Measurements from ENCODE around the gene CTDSPL2. TPM values are rescaled to one million over a fixed set of nuclear protein-coding genes. Genes with fewer than 3 reads are reported as not detected.

Gene CTDSPL2
- total and polyA plus RNA-seq, 10 of the 15 experiments (the other 5 are each of a cell fraction or from before 2014, with no cell fraction given): 10.7 to 77.1 (median 44.9) TPM

DNA sequence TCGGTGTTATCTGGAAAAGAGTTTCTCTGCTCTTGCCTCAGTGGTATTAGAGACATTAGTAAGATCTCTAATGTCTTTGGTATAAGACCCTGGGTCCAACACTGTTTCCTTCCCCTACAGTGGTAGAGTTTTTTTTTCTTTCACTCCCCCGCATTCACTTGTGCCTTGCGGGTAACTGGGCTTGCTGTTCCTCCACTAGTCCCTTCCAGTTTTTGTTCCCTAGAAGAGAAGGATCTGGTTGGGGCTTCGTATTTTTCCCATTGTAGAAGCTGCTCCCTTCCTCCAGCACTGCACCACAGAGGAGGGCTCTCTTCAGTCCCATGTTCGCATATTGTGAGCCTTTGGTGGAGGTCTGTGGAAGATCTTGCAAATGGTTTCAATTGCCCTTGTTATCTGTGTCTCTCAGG, 13.7 kb downstream of the CTDSPL2 start:
- ChIA-PET CTCF (interaction anchor here (0.8 kb wide), 1 partner anchor 11 kb away, joined by 3 read pairs; no protein-coding TSS in a partner anchor), RAD21 (ENCODE audit: unreplicated experiment) (no interaction called here), SMC1A (ENCODE audit: uncharacterized antibody, unreplicated experiment) (no interaction called here), POLR2A (no interaction called here)
- Histone ChIP-seq H2AFZ (ENCODE audit: control insufficient read depth, low read depth, low read length) (no peak overlapping the region), H3K79me2 (ENCODE audit: control insufficient read depth, insufficient read depth, low read length) (peaks cover 80% of the 10 kb centered on the region), H3K9ac (ENCODE audit: control insufficient read depth, insufficient read depth, low read length) (no peak overlapping the region), H3K4me1 (ENCODE audit: control insufficient read depth, insufficient read depth, low read length) (no peaks in the 10 kb centered on the region), H3K27me3 (replicated peaks in 1 of 2; ENCODE audit: control insufficient read depth in 2 of 2, insufficient read depth in 2 of 2, low read length in 1 of 2) (no peaks in the 10 kb centered on the region), H3K27ac (ENCODE audit: control insufficient read depth, insufficient read depth) (no peak overlapping the region), H3K36me3 (ENCODE audit: control insufficient read depth in 2 of 2, insufficient read depth in 2 of 2, low read length in 1 of 2) (no peaks in the 10 kb centered on the region; a peak in 1 of 4 replicates), H3K4me3 (no peak overlapping the region), H4K20me1 (ENCODE audit: control insufficient read depth, insufficient read depth) (no peaks in the 10 kb centered on the region), H3K4me2 (ENCODE audit: control insufficient read depth, insufficient read depth) (no peak overlapping the region), H3K9me3 (replicated peaks; ENCODE audit: control insufficient read depth, insufficient read depth, low read length) (peaks cover 5% of the 10 kb centered on the region)
- no TSS peak for BruUV-seq (replicated peaks)
- TF ChIP-seq, protein P1, sequence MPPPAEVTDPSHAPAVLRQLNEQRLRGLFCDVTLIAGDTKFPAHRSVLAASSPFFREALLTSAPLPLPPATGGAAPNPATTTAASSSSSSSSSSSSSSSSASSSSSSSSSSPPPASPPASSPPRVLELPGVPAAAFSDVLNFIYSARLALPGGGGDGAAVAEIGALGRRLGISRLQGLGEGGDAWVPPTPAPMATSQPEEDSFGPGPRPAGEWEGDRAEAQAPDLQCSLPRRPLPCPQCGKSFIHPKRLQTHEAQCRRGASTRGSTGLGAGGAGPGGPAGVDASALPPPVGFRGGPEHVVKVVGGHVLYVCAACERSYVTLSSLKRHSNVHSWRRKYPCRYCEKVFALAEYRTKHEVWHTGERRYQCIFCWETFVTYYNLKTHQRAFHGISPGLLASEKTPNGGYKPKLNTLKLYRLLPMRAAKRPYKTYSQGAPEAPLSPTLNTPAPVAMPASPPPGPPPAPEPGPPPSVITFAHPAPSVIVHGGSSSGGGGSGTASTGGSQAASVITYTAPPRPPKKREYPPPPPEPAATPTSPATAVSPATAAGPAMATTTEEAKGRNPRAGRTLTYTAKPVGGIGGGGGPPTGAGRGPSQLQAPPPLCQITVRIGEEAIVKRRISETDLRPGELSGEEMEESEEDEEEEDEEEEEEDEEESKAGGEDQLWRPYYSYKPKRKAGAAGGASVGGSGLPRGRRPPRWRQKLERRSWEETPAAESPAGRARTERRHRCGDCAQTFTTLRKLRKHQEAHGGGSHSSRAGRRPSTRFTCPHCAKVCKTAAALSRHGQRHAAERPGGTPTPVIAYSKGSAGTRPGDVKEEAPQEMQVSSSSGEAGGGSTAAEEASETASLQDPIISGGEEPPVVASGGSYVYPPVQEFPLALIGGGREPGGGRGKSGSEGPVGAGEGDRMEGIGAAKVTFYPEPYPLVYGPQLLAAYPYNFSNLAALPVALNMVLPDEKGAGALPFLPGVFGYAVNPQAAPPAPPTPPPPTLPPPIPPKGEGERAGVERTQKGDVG (CRISPR knock-in tag; IDR thresholded peaks at IDR 0.05): no peak
- TF ChIP-seq SREBF1 (IDR thresholded peaks at IDR 0.05; ENCODE audit: low read length): no peak
- no peak for TF ChIP-seq BHLHE40 (IDR thresholded peaks at IDR 0.05; ENCODE audit: borderline replicate concordance in 1 of 2, low read depth in 2 of 2, low read length in 1 of 2)
- TF ChIP-seq TCF12 (IDR thresholded peaks at IDR 0.05; ENCODE audit: low read depth, low read length): no peak
- no peak for TF ChIP-seq NRF1 (conservative IDR thresholded peaks at IDR 0.05; ENCODE audit: low read depth, low read length)
- no peak for TF ChIP-seq SMAD1 (IDR thresholded peaks at IDR 0.05; ENCODE audit: low read depth, partially characterized antibody)
- TF ChIP-seq ZBED1 (IDR thresholded peaks at IDR 0.05; ENCODE audit: borderline replicate concordance): no peak
- TF ChIP-seq SMARCA5 (IDR thresholded peaks at IDR 0.05): no peak
- TF ChIP-seq BCL11A (IDR thresholded peaks at IDR 0.05; ENCODE audit: low read depth, low read length): no peak
- TF ChIP-seq ATF7 (IDR thresholded peaks at IDR 0.05; ENCODE audit: low read depth): no peak
- TF ChIP-seq, protein P2, sequence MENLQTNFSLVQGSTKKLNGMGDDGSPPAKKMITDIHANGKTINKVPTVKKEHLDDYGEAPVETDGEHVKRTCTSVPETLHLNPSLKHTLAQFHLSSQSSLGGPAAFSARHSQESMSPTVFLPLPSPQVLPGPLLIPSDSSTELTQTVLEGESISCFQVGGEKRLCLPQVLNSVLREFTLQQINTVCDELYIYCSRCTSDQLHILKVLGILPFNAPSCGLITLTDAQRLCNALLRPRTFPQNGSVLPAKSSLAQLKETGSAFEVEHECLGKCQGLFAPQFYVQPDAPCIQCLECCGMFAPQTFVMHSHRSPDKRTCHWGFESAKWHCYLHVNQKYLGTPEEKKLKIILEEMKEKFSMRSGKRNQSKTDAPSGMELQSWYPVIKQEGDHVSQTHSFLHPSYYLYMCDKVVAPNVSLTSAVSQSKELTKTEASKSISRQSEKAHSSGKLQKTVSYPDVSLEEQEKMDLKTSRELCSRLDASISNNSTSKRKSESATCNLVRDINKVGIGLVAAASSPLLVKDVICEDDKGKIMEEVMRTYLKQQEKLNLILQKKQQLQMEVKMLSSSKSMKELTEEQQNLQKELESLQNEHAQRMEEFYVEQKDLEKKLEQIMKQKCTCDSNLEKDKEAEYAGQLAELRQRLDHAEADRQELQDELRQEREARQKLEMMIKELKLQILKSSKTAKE (IDR thresholded peaks at IDR 0.05; ENCODE audit: low read depth, poor library complexity, severe bottlenecking): no peak
- TF ChIP-seq, protein P3, sequence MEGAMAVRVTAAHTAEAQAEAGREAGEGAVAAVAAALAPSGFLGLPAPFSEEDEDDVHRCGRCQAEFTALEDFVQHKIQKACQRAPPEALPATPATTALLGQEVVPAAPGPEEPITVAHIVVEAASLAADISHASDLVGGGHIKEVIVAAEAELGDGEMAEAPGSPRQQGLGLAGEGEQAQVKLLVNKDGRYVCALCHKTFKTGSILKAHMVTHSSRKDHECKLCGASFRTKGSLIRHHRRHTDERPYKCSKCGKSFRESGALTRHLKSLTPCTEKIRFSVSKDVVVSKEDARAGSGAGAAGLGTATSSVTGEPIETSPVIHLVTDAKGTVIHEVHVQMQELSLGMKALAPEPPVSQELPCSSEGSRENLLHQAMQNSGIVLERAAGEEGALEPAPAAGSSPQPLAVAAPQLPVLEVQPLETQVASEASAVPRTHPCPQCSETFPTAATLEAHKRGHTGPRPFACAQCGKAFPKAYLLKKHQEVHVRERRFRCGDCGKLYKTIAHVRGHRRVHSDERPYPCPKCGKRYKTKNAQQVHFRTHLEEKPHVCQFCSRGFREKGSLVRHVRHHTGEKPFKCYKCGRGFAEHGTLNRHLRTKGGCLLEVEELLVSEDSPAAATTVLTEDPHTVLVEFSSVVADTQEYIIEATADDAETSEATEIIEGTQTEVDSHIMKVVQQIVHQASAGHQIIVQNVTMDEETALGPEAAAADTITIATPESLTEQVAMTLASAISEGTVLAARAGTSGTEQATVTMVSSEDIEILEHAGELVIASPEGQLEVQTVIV (IDR thresholded peaks at IDR 0.05; ENCODE audit: borderline replicate concordance, partially characterized antibody): no peak
- no peak for TF ChIP-seq LARP7 (IDR thresholded peaks at IDR 0.05)
- DNase-seq (ENCODE audit: low read depth, low spot score) (no peak), ATAC-seq (no peak), FAIRE-seq (no peak)
- WGBS (ENCODE audit: insufficient coverage, insufficient replicate concordance, low lambda C conversion rate, missing lambda C conversion rate): 99% methylated on average over 5 of the region's 5 CpGs
- intact Hi-C loops (cut with micrococcal nuclease; ENCODE audit: unreplicated experiment) (no loop called here), in situ Hi-C loops (cut with MboI) (no loop called here)

Measured in GM12878 (cell line).